GM23338 (cell line): ENCODE measurements around the gene RAB19. TPM values are rescaled to one million over a fixed set of nuclear protein-coding genes. Genes with fewer than 3 reads are reported as not detected.

Experiments
- ATAC-seq: fragments of 200-7000 bp; cut with Tn5 transposase; 3 replicates; pipeline ENCODE4 v1.9.1; 2020
- DNase-seq: peaks from one replicate; pipeline ENCODE4 v3.0.0-alpha.2; 2015; ENCODE audit warnings: low spot score
- H2AFZ ChIP-seq: fragments of 200-600 bp; sonication (generic); 2 replicates; pipeline ENCODE4 v1.8.0; 2016; ENCODE audit warnings: antibody characterized with exemption, mild to moderate bottlenecking, moderate library complexity
- H3F3A ChIP-seq: fragments of 200-600 bp; sonication (generic); replicated peaks from 2 replicates; pipeline ENCODE4 v1.8.0; 2017; ENCODE audit warnings: antibody characterized with exemption, mixed run types, low read depth
- H3K27ac ChIP-seq: fragments of 200-600 bp; sonication (generic); 2 replicates; pipeline ENCODE4 v1.6.1; 2016; ENCODE audit warnings: low read depth
- H3K27me3 ChIP-seq: fragments of 200-600 bp; sonication (generic); 2 replicates; pipeline ENCODE4 v1.8.0; 2016; ENCODE audit warnings: mild to moderate bottlenecking, mixed run types, moderate library complexity; ENCODE audit not compliant: insufficient read depth
- H3K36me3 ChIP-seq: fragments of 200-600 bp; sonication (generic); 2 replicates; pipeline ENCODE4 v1.8.0; 2016; ENCODE audit warnings: mild to moderate bottlenecking; ENCODE audit not compliant: insufficient read depth
- H3K4me1 ChIP-seq: fragments of 200-600 bp; sonication (generic); 2 replicates; pipeline ENCODE4 v1.8.0; 2016; ENCODE audit warnings: mild to moderate bottlenecking, moderate library complexity; ENCODE audit not compliant: insufficient read depth
- H3K4me2 ChIP-seq: fragments of 200-600 bp; sonication (generic); 2 replicates; pipeline ENCODE4 v1.7.1; 2017; ENCODE audit warnings: mixed run types
- H3K4me3 ChIP-seq: fragments of 200-600 bp; sonication (generic); 2 replicates; pipeline ENCODE4 v1.6.1; 2016; ENCODE audit warnings: mixed run types
- H3K79me2 ChIP-seq: fragments of 200-600 bp; sonication (generic); replicated peaks from 2 replicates; pipeline ENCODE4 v1.8.0; 2017; ENCODE audit warnings: mild to moderate bottlenecking; ENCODE audit not compliant: insufficient read depth
- H3K9me2 ChIP-seq: fragments of 200-600 bp; sonication (generic); 2 replicates; pipeline ENCODE4 v1.8.0; 2017; ENCODE audit not compliant: insufficient read depth
- H4K20me1 ChIP-seq: fragments of 200-600 bp; sonication (generic); replicated peaks from 2 replicates; pipeline ENCODE4 v1.8.0; 2017; ENCODE audit warnings: mild to moderate bottlenecking; ENCODE audit not compliant: insufficient read depth
- H3K27ac Mint-ChIP-seq: 2 replicates; pipeline ENCODE4 v1.8.0; 2020; ENCODE audit warnings: inconsistent platforms, mild to moderate bottlenecking, moderate library complexity, mixed read lengths
- H3K27me3 Mint-ChIP-seq: 3 replicates; pipeline ENCODE4 v1.8.0; 2022; ENCODE audit warnings: low read depth, mild to moderate bottlenecking, moderate library complexity, mixed read lengths, inconsistent platforms; ENCODE audit not compliant: insufficient read depth, poor library complexity
- H3K36me3 Mint-ChIP-seq: 3 replicates; pipeline ENCODE4 v1.8.0; 2021; ENCODE audit warnings: low read depth, mild to moderate bottlenecking, inconsistent platforms, moderate library complexity, mixed read lengths
- H3K4me1 Mint-ChIP-seq: 3 replicates; pipeline ENCODE4 v1.8.0; 2020; ENCODE audit warnings: mild to moderate bottlenecking, inconsistent platforms, mixed read lengths
- H3K4me3 Mint-ChIP-seq: 3 replicates; pipeline ENCODE4 v1.8.0; 2021; ENCODE audit warnings: moderate library complexity, mild to moderate bottlenecking, inconsistent platforms, mixed read lengths
- H3K9me3 Mint-ChIP-seq: 3 replicates; pipeline ENCODE4 v1.8.0; 2020; ENCODE audit warnings: moderate library complexity, mild to moderate bottlenecking, inconsistent platforms, mixed read lengths
- CREB1 ChIP-seq: fragments of 250-450 bp; sonication (Bioruptor Pico); IDR thresholded peaks from 2 replicates; pipeline ENCODE4 v1.5.0; 2020; ENCODE audit warnings: low read depth, mild to moderate bottlenecking, moderate library complexity
- EZH2 ChIP-seq: fragments of 200-600 bp; sonication (generic); IDR thresholded peaks from one replicate; pipeline ENCODE4 v1.8.0; 2017; ENCODE audit warnings: antibody characterized with exemption, mild to moderate bottlenecking, low read depth; ENCODE audit not compliant: unreplicated experiment
- JUNB ChIP-seq: IDR thresholded peaks from one replicate; pipeline ENCODE4 v1.6.1; 2016; ENCODE audit warnings: antibody characterized with exemption; ENCODE audit not compliant: unreplicated experiment
- REST ChIP-seq: IDR thresholded peaks from one replicate; pipeline ENCODE4 v1.6.1; 2018; ENCODE audit warnings: antibody characterized with exemption; ENCODE audit not compliant: unreplicated experiment
- ZNF114 ChIP-seq: fragments of 250-450 bp; sonication (Bioruptor Pico); IDR thresholded peaks from 2 replicates; pipeline ENCODE4 v1.5.0; 2020; ENCODE audit warnings: mild to moderate bottlenecking, moderate library complexity
- ZNF462 ChIP-seq: fragments of 250-450 bp; sonication (Bioruptor Pico); IDR thresholded peaks from 2 replicates; pipeline ENCODE4 v1.5.0; 2020; ENCODE audit warnings: mild to moderate bottlenecking, moderate library complexity
- polyA plus RNA-seq: library from polyadenylated mRNA; unstranded; fragments of >200 nt; fragmentation: Nextera tagmentation; extraction: Ambion mirVana; gene quantifications from 2 replicates; pipeline ENCODE4 v1.2.1, GENCODE V29; 2016
- total RNA-seq: library from RNA; depleted of rRNA; stranded (reverse); fragments of >200 nt; shearing (Covaris generic); gene quantifications from 2 replicates; pipeline ENCODE4 v1.2.3, GENCODE V29; 2014

RAB19 gene
- total and polyA plus RNA-seq, 2 experiments from 2014 or later, result 2.5 to 5.2 TPM

GRCh38 chr7:140433396-140433795 is 29.5 kb downstream of the RAB19 start (continued):
- no peak for TF ChIP-seq REST

GRCh38 chr7:140435252-140435895 is 31.5 kb downstream of the RAB19 start:
- H3K79me2 ChIP-seq, result no peaks in the 10 kb centered on the region
- 0 out of 2 replicates have a peak overlapping the region, but pooled peaks have one; percentile 41 for H3K4me3 ChIP-seq
- H2AFZ ChIP-seq, result peak overlapping the region; percentile 94
- peak; percentile 58 for DNase-seq
- H3K9me2 ChIP-seq, result no peaks in the 10 kb centered on the region
- TF ChIP-seq CREB1 (CRISPR knock-in tag) (no peak), EZH2 (no peak), ZNF114 (CRISPR knock-in tag) (no peak), ZNF462 (CRISPR knock-in tag) (no peak), JUNB (no peak)
- peak; percentile 92 for ATAC-seq
- Mint-ChIP-seq H3K4me1 (no peaks in the 10 kb centered on the region), H3K9me3 (peaks cover 4% of the 10 kb centered on the region; the same call in 2 of the 3 replicates), H3K36me3 (peaks cover 4% of the 10 kb centered on the region; the same call in 2 of the 3 replicates), H3K27me3 (peaks cover 5% of the 10 kb centered on the region), H3K27ac (no peak overlapping the region), H3K4me3 (no peak overlapping the region)
- no peak overlapping the region for H3K27ac ChIP-seq
- no peaks in the 10 kb centered on the region for H3K4me1 ChIP-seq
- no peaks in the 10 kb centered on the region for H3K27me3 ChIP-seq
- no peaks in the 10 kb centered on the region for H4K20me1 ChIP-seq
- 0 out of 2 replicates have a peak, but pooled peaks cover 3% of the 10 kb centered on the region for H3F3A ChIP-seq
- H3K36me3 ChIP-seq, result no peaks in the 10 kb centered on the region
- peak overlapping the region; percentile 68 for H3K4me2 ChIP-seq
